Stimulated activated CD4-positive, alpha-beta T cell treated with anti-CD3 and anti-CD28 coated beads, Interleukin-15, amount 100 ng/mL, for 1 hour (primary cell): ENCODE data around the gene PGGHG.
"Not testable (repeated sequence)": the region's sequence is repeated elsewhere in the genome, so short reads cannot be mapped to it uniquely, and the experiment has no call there.

Source experiments
- DNase-seq, 2 donors: peaks; one replicate each; pipeline ENCODE4 v3.0.0-alpha.2; 2020; ENCODE audit warnings: low read depth in 1 of 2, low spot score in 1 of 2

PGGHG gene

DNA sequence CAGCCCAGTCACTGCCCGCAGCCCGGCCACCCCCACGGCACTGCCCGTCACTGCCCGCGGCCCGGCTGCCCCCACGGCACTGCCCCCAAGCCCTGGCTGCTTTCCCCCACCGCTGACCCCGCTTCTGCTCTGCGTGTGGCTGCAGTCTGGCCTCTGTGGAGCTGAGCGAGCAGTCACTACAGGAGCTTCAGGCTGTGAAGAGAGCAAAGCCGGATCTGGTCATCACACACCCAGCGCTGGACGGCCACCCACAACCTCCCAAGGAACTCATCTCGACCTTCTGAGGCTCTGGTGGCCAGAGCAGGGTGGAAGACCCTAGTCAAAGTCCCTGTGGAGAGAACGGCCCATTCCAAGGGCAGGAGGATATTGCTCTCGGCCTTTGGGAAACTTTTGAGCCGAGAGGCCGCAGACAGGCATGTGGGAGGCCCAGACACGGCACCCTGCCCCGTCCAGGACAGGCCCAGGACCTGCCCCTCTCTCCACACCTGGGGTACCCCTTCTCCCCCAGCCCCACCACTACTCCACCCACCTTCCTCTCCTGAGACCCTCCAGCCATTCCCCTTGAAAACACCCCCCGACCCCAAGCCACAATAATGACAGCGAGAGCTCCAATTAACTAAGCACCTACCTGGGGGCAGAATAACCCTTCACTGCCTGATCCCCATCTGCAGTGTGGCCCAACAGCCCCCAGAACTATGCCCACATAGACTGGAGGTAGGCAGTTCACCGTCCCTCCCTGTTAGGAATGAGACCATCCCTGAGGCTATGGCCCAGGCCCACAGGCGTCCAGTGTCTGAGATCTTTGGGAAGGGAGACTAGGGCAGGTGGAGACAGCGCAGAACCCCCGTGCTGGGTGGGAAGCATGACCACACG, 3.7 kb upstream of the PGGHG start:
- DNase-seq, result no peak

DNA sequence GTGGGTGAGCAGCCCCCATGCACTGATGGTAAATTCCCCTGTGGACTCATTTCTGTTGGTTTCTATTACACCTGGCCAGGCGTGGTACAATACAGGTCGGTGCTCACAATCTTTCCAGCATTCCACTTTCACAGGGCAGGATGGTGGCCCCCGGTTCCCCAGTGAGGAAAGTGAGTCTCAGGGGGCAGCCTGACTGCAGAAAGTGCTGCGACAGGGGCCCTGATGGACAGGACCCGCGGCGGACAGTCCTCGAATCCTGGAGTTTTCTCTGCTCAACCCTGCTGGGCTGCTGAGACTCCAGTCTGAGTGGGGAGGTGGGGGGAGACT, 3.1 kb upstream of the PGGHG start:
- DNase-seq, result no peak

DNA sequence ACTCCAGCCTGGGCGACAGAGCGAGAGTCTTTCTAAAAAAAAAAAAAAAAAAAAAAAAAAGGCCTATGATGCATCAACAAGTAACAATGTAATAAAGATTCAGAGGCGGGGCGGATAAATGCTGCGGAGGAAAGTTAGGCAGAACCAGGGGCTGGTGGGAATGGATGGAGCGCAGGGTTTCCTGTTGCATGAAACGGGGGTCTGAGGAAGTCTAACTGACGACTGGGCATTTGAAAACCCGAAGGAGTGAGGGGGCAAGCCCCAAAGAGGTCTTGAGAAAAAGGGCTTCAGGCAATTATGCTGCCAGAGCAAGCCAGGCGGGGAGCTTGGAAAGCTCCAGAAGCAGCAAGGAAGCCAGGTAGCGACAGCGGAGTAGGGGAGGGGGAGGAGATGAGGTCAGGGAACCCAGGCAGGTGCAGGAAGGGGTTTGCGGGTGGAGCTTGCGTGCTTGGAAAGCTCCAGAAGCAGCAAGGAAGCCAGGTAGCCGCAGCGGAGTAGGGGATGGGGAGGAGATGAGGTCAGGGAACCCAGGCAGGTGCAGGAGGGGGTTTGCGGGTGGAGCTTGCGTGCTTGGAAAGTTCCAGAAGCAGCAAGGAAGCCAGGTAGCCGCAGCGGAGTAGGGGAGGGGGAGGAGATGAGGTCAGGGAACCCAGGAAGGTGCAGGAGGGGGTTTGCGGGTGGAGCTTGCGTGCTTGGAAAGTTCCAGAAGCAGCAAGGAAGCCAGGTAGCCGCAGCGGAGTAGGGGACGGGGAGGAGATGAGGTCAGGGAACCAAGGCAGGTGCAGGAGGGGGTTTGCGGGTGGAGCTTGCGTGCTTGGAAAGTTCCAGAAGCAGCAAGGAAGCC, 1.7 kb upstream of the PGGHG start:
- DNase-seq, result not testable (repeated sequence)

DNA sequence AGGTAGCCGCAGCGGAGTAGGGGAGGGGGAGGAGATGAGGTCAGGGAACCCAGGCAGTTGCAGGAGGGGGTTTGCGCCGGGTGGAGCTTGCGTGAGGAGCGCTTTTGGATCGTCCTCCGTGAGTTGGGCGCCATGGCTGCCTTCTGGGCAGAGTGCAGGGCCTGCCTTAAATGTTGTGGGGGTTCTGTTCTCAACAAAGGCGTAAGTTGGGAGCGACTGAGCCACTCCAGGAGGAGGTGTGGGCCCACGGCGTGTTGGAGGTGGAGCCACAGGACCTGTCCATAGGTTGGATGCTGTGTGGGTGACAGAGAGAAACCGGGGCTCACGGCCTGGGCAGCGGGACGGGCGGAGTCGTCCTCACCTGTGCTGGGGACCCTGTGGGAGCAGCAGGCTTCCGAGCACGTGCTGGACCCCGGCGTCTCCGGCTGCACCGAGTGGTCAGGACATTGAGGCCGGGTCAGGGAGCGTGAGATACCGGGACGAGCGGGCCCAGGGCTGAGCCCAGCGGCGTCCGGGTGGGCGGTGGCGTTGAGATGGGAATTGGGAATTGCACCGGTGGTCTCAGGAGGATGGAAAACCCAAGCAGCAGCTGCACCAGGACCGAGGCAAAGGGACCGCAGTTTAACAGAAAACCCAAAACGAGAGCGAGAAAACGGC, 977 bp upstream of the PGGHG start:
- no peak for DNase-seq

DNA sequence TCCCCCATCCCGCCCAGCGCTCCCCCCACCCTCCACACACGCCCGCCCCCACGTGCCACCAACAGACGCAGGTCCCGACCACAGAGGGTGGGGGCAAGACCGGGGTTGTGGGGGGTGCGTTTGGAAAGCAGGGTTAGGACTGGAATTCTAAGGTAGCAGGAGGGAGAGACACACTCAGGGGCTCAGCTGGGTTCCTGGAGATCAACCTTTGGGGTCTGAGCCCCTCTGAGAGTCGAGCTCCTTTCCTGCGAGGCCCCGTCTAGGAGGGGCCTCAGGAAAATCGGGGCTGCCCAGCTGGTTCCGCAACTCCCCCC, 429 bp downstream of the PGGHG start:
- no peak for DNase-seq

DNA sequence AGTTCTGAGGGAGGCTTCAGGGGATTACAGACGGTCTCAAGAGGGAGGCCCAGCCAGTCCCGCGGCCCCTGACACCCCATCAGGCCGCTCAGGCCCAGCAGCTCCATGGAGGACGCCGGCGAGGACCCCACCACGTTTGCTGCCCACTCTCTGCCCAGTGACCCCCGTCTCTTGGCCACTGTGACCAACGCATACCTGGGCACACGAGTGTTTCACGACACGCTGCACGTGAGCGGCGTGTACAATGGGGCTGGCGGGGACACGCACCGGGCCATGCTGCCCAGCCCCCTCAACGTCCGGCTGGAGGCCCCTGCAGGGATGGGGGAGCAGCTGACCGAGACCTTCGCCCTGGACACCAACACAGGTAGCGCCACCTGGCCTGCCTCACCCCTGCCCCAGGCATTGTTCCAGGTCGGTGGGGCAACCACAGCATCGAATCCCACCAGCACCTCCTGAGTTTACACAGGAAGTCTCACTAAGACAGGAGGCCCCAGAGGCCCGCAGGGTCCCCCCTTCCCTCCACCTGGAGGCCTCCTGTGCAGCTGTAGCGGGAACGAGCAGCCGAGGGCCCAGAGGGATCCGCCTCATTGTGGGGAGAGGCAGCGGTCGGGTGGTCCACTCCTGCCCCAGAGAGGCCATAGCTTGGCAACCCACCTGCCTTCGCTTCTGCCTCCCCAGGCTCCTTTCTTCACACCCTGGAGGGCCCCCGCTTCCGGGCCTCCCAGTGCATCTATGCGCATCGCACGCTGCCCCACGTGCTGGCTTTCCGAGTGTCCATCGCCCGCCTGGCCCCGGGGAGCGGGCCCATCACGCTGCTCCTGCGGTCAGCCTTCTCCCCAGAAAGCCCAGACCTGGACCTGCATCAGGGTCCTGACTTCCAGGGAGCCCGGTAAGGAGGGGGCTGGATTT, 1.0 kb downstream of the PGGHG start:
- DNase-seq, result no peak

DNA sequence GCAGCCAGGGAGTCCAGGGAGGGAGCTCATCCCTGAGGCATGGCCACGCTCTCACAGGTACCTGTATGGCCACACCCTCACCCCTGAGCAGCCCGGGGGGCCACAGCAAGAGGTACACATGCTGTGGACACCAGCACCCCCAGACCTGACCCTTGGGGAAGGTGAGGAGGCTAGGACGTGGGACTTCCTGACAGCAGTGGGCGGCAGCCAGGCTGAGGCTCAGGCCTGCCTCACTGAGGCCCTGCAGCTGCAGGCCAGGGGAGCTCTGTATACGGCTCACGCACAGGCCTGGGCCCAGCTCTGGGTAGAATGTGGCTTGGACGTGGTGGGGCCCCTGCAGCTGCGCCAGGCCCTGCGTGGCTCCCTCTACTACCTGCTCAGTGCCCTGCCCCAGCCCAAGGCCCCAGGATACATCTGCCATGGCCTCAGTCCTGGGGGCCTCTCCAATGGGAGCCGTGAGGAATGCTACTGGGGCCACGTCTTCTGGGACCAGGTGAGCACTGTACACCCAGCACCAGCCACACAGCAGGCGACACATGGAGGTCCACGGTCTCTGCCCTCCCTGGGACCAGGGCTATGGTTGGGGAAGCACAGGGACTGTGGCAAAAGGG, 1.8 kb downstream of the PGGHG start:
- no peak for DNase-seq

DNA sequence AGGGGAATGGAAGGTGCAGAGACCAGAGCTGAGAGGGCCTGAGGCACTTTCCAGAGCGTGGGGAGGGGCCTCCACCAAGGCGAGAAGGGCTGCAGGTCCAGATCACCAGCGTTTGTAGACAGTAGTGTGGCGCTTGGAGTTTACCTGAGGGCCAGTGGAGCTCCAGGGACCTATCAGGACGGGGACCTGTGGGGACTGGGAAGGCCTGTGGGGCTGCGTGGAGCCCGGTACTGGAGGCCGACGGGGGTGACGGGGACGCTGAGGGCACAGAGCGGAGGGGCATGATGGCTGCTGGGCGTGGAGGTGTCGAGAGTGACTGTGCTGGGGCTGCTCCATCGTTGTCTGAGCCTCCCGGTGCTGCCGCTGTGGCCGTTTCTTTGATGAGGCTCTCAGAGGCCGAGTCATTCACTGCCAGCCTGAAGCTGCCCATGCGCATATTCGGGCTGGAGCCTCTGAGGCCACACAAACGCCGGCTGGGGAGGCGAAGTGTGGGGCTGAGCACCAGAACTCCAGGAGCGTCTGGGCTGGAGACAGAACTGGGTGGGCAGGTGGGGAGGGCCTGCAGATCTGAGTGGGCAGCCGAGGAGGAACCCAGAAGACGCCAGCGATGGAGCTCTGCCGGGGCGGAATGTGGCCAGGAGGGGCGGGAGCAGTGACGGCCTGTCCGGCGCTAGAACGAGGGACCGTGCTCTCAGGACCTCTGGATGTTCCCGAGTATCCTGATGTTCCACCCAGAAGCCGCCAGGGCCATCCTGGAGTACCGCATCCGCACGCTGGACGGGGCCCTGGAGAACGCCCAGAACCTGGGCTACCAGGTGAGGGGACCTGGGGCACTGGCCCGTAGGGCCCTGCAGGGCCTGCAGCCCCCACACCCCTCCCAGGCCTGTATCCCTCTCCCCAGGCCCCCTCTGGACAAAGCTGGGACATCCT, 2.6 kb downstream of the PGGHG start:
- DNase-seq, result no peak

DNA sequence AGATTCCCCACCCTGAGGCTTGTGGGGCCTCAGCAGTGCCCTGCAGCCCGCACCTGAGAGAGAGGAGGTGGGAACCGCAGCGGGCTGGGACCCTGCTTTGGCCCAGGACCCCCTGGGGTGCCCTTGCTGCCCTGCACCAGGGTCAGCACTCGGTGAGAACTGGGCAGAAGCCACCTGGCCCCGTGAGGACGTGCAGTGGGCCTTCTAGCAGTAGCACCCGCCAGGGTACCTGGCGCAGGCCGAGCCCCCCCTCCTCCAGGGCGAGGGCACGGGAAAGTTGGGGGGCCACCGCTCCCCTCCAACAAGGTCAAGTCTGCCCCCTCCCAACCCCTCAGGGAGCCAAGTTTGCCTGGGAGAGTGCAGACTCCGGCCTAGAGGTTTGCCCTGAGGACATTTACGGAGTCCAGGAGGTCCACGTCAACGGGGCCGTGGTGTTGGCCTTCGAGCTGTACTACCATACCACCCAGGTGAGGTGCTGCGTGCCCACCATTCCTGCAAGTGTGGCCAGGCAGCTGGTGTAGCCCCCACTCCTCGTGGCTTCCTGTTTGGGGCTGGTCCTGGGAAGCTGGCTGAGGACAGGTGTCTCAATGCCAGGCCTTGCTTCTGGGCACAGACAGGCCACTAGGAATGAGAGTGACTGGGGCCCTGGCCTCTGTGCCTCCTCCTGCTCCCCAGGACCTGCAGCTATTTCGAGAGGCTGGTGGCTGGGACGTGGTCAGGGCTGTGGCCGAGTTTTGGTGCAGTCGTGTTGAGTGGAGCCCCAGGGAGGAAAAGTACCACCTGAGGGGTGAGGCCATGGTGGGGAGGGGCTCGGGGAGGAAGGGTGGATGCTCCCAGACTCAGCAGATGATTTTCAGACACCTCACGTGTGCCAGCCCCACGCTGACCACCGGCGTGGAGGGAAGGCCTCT, 3.5 kb downstream of the PGGHG start:
- no peak for DNase-seq

DNA sequence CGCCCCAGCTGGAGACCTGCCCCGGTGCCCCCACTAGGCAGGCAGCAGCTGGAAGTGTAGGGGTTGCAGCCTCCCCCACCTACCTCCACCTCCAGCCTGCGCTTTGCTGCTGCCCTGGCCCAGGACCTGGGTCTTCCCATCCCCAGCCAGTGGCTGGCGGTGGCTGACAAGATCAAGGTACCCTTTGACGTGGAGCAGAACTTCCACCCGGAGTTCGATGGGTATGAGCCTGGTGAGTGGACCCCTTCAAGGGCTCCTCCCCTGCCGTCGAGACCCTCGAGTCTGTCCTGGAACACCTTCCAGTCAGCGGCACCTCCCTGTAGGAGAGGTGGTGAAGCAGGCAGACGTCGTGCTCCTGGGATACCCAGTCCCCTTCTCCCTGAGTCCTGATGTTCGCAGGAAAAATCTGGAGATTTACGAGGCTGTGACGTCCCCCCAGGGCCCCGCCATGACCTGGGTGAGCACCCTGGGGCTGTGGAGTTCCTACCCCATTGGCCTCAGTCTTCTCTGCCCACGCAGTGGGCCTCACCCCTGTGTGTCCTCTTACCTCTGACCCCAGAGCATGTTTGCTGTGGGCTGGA, 4.4 kb downstream of the PGGHG start:
- no peak for DNase-seq

DNA sequence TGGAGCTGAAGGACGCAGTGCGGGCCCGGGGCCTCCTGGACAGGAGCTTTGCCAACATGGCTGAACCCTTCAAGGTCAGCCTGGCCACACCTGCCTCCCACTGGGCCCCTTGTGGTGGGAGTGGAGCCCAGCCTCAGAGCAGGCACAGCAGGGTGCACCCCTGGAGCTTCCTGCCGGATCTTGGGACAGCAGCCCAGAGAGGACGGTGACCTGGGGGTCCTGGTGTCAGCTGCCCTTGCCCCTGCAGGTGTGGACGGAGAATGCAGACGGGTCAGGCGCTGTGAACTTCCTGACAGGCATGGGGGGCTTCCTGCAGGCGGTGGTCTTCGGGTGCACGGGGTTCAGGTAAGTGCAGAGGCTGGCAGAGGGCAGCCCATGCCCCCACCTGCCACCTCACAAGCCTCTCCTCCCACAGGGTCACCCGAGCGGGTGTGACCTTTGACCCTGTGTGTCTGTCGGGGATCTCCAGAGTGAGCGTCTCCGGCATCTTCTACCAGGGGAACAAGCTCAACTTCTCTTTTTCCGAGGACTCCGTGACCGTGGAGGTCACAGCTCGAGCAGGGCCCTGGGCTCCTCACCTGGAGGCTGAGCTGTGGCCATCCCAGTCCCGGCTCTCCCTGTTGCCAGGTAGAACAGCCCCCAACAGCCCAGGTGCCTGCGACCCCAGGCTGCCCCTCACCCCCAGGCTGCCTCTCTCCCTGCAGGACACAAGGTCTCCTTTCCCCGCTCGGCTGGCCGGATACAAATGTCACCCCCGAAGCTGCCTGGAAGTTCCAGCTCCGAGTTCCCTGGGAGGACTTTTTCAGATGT, 5.1 kb downstream of the PGGHG start:
- DNase-seq, result no peak

DNA sequence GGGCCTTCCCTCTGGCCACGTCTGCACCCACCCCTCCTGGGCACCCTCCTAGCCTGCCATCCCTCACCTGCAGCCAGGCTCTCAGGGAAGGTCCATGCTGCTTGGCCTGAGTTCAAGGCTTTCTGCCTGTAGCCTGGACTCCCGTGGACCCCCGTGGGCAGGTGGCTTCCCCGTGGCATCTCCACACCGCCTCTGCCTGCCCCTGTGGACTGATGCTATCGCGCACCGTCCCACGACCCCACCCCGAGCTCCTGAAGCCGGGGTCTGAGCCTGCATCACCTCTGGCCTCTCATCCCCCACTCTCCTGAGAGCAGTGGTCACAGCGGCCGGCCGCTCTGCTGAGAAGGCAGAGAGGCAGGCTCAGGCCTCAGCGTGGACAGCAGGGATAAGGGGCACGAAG, 5.9 kb downstream of the PGGHG start:
- no peak for DNase-seq

DNA sequence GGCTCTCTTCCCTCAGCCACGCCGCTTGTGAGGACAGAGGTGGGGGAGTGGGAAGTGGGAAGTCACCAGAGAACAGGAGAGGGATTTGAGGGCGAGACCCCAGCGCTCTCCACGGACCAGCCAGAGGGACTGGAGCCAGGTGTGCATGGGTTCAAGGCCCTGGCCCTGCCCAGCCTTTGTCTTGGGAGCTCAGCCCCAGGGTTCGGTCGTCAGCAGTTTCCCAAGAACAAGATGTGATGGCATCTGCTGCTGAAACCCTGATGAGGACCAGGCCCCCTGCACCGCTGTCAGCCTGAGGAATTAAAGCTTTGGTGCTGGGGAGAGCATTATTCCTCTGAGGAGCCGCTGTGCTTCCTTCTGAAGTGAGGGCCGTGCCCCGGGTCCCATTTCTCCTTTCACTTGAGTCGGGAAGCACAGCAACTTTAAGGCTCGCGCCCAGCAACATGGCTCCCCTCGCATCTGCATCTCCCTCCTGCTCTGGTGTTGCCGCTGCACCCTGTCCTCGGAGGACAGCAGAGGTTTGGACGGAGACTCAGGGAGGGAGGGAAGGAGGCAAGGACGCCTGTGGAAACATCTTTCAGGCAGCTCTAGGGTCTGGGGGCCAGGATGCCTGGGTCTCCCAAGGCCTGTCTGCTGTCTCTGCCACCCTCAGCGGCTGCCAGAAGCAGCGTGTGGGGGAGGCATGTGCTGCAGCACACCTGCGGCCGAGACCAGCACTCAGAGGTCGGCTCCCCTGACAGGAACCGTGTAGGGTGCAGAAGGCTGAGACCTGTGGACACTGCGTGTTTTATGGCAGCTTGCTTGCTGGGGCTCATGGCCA, 6.6 kb downstream of the PGGHG start:
- no peak for DNase-seq

DNA sequence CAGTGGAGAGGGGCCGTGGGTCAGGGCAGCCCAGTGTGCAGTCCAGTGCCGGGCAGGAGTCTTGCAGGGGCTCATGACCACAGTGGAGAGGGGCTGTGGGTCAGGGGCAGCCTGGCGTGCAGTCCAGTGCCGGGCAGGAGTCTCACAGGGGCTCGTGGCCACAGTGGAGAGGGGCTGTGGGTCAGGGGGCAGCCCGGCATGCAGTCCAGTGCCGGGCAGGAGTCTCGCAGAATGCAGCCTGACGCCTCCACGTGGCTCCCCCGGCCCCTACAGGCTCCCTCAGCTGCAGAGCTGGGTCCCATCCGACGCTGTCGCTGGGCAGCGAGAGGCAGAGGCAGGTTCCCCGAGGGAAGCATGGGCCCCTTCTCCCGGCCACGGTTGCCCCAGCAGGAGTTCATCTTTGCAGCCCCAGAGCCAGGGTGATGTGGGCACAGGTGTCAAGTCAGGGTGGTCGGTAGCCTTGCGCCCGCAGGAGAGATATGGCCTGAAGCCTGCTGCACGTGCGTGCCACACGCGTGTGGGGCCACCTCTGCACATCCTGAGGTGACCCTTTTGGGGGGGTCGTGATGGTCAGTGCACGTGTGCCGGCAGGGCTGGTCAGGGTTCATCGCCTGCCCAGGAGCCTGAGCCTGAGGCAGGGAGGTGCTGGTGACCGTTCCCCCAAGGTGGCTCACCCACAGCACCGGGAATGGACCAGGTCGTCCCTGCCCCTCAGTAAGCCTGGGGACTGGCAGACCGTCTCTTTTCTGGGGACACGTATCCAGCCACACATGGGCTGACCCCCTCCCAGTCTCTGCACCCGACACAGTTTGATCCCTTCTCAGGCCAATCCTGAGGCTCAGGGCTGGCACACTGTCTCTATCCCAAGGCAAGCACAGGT, 7.5 kb downstream of the PGGHG start:
- no peak for DNase-seq

DNA sequence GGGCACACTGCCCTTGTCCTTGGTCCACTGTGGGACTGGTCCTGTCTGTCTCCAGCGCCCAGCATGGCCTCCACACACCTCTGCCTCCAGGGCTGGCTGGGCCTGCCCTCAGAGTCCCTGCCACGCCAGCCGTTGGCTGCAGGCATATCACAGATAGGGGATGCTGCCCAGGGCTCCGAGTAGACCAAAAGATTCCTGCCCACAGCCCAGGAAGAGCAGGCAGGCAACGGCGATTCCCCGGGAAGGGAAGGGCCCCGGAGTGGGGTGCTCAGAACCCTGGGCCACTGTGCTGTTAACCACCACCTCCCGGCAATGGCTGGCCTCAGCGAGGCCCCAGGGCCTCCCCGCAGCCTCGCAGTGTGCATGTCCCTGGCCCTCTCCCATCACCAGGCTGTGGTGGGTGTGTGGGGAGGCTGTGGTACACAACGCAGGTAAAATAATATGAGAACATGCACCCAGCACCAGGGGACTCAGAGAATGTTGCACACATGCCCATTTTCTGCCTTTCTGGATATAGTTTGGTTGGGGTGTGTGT, 8.2 kb downstream of the PGGHG start:
- DNase-seq, result no peak
